ENCODE results near the gene FOLR1.

The FOLR1 gene

DNA sequence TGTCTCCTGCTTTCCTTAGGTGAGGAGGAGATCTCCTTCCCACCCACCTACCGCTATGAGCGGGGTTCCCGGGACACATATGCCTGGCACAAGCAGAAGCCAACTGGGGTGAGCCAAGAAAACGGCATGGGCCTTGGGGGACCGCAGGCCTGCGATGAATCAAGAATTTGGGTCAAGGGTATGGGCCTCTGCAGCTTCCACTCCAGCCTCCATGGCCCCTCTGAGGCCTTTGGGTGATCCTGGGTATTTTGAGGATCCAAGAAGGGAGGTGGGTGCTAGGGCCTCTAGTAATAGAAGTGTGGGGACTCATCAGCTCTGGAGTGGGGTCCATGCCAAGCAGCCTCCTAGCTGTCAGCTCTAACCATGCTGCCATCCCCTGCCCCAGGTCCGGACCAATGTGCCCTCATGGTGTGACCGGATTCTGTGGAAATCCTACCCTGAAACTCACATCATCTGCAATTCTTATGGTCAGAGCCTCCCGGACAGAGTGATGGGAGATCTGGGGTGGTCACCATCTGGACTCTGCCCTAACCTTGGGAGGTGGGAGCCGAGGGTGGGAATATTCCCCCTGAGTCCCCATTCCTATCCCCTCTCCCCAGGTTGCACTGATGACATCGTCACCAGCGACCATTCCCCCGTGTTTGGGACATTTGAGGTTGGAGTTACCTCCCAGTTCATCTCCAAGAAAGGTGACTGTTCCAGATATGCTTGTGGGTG, 41.3 kb downstream of the FOLR1 start:
- in situ Hi-C loops (cut with HindIII; ENCODE audit: low sequenced_read_pairs) = no loop called here
- no peak overlapping the region for H3K4me3 ChIP-seq (ENCODE audit: low read depth, low read length)
- no peak for DNase-seq (ENCODE audit: low read depth, low spot score)
- TF ChIP-seq, protein P1, sequence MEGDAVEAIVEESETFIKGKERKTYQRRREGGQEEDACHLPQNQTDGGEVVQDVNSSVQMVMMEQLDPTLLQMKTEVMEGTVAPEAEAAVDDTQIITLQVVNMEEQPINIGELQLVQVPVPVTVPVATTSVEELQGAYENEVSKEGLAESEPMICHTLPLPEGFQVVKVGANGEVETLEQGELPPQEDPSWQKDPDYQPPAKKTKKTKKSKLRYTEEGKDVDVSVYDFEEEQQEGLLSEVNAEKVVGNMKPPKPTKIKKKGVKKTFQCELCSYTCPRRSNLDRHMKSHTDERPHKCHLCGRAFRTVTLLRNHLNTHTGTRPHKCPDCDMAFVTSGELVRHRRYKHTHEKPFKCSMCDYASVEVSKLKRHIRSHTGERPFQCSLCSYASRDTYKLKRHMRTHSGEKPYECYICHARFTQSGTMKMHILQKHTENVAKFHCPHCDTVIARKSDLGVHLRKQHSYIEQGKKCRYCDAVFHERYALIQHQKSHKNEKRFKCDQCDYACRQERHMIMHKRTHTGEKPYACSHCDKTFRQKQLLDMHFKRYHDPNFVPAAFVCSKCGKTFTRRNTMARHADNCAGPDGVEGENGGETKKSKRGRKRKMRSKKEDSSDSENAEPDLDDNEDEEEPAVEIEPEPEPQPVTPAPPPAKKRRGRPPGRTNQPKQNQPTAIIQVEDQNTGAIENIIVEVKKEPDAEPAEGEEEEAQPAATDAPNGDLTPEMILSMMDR (IDR thresholded peaks at IDR 0.05; ENCODE audit: low read depth, low read length) = no peak

DNA sequence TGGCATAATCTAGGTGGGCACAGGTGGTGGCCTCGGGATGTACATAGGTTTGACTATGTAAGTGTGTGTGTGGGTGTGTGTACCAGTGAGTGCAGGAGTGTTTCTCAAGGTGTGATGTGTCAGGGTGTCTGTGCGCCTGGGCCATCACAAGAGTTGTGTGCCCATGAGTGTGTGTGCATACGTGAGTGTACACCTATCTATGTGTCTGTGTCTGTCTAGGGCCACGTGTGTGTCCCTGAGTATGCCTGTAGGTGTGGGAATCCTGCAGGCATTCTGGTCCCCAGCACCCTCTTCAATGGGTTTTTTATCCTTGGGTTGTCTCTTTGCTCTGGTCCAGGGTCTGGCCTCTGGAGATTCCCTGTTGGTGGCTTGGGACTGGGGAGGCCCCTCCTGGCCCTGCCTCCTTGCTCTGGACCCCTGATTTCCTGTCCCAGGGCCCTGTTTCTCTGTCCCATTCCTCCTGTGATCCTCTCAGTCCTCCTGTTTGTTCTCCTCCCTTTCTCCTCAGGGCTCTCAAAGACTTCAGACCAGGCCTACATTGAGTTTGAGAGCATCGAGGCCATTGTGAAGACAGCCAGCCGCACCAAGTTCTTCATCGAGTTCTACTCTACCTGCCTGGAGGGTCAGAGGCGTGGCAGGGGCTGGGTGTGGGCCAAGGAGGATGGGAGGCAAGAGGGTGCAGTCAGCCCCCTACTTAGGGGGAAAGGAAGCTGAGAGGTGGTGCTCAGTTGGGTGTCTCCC, 42.0 kb downstream of the FOLR1 start:
- in situ Hi-C loops (cut with HindIII; ENCODE audit: low sequenced_read_pairs) = no loop called here
- TF ChIP-seq, protein P1 (IDR thresholded peaks at IDR 0.05; ENCODE audit: low read depth, low read length) = no peak
- H3K4me3 ChIP-seq (ENCODE audit: low read depth, low read length) = no peak overlapping the region
- DNase-seq (ENCODE audit: low read depth, low spot score) = no peak

DNA sequence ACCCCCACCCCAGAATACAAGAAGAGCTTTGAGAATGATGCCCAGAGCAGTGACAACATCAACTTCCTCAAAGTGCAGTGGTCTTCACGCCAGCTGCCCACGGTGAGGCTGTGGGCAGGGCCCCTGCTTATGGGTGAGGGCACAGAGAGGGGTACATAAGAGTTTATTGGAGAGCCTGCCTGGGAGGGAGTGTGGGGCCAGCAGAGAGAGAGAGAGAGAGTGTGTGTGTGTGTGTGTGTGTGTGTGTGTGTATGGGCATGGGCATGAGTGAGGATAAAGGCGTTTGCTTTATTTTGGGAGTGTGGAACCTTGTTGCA, 42.5 kb downstream of the FOLR1 start:
- DNase-seq (ENCODE audit: low read depth, low spot score) = no peak
- H3K4me3 ChIP-seq (ENCODE audit: low read depth, low read length) = no peak overlapping the region
- in situ Hi-C loops (cut with HindIII; ENCODE audit: low sequenced_read_pairs) = no loop called here
- TF ChIP-seq, protein P1 (IDR thresholded peaks at IDR 0.05; ENCODE audit: low read depth, low read length) = no peak

DNA sequence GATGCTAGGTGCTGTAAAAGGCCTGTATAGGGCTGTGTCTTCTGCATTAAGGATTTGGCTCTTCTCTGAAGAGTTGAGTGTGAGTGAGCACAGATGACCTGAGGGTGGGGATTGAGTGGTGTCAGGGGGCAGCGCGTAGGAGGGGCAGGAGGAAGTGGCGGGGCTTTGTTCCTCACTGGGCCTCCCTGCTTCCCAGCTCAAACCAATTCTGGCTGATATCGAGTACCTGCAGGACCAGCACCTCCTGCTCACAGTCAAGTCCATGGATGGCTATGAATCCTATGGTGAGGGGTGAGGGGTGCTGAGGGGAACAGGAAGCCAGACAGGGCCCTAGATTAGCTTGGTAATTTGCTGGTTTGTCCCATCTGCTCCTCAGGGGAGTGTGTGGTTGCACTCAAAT, 43.0 kb downstream of the FOLR1 start:
- in situ Hi-C loops (cut with HindIII; ENCODE audit: low sequenced_read_pairs) = no loop called here
- no peak for DNase-seq (ENCODE audit: low read depth, low spot score)
- no peak overlapping the region for H3K4me3 ChIP-seq (ENCODE audit: low read depth, low read length)
- TF ChIP-seq, protein P1 (IDR thresholded peaks at IDR 0.05; ENCODE audit: low read depth, low read length) = no peak

DNA sequence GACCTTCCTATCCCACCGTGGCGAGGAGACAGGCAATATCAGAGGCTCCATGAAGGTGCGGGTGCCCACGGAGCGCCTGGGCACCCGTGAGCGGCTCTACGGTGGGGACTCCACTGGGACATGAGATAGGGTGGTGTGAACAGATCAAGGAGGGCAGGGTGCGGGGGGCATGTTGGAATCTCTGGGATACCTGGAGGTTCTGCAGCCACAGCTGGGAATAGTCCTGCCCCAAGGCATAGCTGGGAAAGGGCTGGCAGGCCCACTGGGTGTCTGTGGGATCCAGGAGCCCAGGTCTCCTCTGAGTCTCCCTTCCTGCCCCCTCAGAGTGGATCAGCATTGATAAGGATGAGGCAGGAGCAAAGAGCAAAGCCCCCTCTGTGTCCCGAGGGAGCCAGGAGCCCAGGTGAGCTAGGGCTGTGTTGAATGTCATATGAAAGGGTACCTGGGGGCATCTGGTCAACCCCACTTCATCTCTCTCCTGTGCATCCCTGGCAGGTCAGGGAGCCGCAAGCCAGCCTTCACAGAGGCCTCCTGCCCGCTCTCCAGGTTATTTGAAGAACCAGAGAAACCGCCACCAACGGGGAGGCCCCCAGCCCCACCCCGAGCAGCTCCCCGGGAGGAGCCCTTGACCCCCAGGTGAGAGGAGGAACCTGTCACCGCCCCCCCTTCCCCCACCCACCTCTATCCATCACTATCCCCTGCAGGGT, 43.6 kb downstream of the FOLR1 start:
- in situ Hi-C loops (cut with HindIII; ENCODE audit: low sequenced_read_pairs) = no loop called here

DNA sequence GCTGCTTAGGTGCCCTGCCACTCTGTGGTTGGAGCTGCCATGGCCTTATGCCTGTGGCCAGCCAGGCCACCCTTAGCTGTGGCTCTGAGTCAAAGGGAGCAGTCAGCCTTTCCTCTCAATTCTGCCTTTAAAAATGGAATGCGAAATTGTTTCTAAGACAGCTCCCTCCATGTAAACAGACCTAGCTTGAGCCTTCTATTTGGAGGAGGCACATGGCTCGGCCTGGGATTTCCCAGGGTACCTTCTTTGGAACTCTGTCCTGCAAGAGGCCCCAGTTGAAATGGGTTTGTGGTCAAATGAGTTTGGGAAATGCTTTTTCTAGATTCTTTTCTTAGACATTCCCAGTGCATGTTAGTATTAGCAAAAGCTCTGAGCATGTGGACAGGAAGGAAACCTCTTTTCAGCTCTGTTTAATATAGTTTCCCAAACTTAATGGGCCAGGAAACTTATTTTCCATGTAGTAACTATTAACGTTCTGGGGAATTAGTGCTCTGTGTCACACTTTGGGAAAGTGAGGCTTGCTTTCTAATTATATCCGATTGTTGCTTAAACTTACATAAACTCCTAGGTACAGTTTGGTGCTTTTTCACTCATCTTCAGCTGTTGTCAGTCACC, 44.2 kb downstream of the FOLR1 start:
- TF ChIP-seq, protein P1 (IDR thresholded peaks at IDR 0.05; ENCODE audit: low read depth, low read length) = no peak
- no peak for DNase-seq (ENCODE audit: low read depth, low spot score)
- no peak overlapping the region for H3K4me3 ChIP-seq (ENCODE audit: low read depth, low read length)
- in situ Hi-C loops (cut with HindIII; ENCODE audit: low sequenced_read_pairs) = no loop called here

More for the DNA sequence above, 43.6 kb downstream of the FOLR1 start:
- H3K4me3 ChIP-seq (ENCODE audit: low read depth, low read length) = no peak overlapping the region
- TF ChIP-seq, protein P1 (IDR thresholded peaks at IDR 0.05; ENCODE audit: low read depth, low read length) = no peak
- DNase-seq (ENCODE audit: low read depth, low spot score) = no peak
